GM13976 (cell line): ENCODE measurements around the gene FETUB.

ENCODE experiments used
- DNase-seq: peaks from one replicate; pipeline ENCODE4 v3.0.0; 2012; ENCODE audit warnings: low spot score
- in situ Hi-C: fragments of 300-500 bp; cut with MboI; formaldehyde crosslinking; loops from one replicate; pipeline ENCODE4 v1.12.0; 2022; ENCODE audit warnings: low sequenced_read_pairs, mixed read lengths, inconsistent platforms; ENCODE audit not compliant: unreplicated experiment
- TF ChIP-seq, protein P1 (sequence below): IDR thresholded peaks from 2 replicates; pipeline ENCODE4 v1.5.1; 2012; ENCODE audit warnings: borderline replicate concordance, mild to moderate bottlenecking; ENCODE audit not compliant: insufficient read depth; ENCODE audit errors: extremely low read depth, missing control alignments, control extremely low read depth

FETUB gene, protein sequence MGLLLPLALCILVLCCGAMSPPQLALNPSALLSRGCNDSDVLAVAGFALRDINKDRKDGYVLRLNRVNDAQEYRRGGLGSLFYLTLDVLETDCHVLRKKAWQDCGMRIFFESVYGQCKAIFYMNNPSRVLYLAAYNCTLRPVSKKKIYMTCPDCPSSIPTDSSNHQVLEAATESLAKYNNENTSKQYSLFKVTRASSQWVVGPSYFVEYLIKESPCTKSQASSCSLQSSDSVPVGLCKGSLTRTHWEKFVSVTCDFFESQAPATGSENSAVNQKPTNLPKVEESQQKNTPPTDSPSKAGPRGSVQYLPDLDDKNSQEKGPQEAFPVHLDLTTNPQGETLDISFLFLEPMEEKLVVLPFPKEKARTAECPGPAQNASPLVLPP

DNA sequence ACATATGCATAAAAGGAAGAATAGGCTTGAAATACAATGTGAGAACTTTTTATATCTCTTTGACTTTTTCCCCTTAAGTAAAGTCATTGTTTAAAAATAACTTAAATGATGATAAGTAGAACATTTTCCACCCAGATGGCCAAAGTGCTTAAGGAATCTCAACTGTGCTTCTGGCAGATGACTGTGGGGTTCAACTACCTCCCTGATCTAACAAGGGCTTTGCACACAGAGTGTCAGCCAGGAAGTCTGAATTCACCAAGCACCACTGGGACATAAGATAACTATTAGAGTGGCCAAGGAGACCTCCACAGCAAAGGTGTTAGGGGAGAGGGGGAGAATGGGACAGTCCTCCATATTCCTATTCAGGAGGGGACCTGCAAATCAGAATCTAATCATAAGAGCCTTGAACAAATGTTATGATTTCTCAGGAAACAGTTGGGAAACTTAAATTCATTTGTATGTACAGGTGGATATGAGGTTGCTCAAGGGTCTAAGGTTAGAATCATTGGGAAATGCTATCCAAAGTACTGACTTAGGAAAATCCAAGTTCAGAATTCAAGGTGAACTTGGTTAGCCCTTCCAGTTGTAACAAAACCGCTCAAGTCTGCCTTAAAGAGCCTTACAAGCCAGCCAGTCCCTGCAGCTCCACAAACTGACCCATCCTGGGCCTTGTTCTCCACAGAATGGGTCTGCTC, at the start of gene FETUB:
Gene FETUB, plus strand, starts transcription at position 622 of the 695 bp plus-strand sequence. Its CDS starts 62 bp downstream, at position 684.
- in situ Hi-C loops = no loop called here
- no peak for DNase-seq
- TF ChIP-seq, protein P1, sequence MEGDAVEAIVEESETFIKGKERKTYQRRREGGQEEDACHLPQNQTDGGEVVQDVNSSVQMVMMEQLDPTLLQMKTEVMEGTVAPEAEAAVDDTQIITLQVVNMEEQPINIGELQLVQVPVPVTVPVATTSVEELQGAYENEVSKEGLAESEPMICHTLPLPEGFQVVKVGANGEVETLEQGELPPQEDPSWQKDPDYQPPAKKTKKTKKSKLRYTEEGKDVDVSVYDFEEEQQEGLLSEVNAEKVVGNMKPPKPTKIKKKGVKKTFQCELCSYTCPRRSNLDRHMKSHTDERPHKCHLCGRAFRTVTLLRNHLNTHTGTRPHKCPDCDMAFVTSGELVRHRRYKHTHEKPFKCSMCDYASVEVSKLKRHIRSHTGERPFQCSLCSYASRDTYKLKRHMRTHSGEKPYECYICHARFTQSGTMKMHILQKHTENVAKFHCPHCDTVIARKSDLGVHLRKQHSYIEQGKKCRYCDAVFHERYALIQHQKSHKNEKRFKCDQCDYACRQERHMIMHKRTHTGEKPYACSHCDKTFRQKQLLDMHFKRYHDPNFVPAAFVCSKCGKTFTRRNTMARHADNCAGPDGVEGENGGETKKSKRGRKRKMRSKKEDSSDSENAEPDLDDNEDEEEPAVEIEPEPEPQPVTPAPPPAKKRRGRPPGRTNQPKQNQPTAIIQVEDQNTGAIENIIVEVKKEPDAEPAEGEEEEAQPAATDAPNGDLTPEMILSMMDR = no peak

DNA sequence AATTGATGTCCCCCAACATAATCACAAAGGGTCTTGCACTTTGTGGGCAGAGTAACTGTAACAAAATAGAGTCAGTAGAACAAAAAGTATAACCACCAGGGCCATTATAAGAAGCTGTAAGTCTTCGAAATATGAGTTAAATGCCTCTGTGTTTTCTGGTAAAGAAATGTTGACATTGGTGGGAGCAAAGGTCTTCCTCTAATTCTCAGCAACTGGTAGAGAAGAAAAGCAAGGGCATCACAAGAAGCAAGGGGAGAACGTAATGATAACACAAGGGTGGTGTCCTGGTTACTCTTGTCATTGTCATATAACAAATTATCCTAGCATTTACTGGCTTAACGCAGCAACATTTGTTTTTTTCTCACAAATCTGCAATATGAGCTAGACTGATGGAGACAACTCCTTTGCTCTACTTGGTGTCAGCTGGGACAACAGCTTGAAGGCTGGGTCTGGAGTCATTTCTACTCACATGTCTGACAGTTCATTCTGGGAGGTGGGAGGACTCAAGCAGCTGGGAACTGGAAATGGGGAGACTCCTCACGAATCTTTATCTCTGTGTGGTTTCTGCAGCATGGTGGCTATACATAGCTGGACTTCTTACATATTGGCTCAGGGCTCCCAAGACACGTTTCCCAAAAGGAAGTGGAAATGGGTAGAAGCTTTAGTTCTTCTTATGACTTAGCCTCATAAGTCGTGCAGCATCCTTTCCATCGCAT, 49.5 kb upstream of the FETUB start:
- no peak for DNase-seq
- TF ChIP-seq, protein P1 = no peak
- in situ Hi-C loops = no loop called here

DNA sequence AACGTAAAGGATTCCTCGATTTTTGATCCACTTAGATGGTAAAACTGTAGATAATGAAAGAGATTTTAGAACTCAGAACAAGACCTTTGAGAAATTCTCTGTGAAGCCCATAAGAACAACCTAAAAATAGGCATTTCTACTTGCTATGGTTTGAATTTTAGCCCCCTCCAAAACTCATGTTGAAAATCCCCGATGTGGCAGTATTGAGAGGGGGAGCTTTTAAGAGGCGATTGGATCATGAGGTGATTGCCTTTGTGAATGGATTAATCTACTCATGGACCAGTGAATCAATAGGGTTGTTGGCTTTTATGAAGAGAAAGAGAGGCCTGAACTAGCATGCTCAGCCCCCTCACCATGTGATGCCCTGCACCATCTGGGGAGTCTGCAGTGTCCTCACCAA, 47.5 kb upstream of the FETUB start:
- TF ChIP-seq, protein P1 = no peak
- in situ Hi-C loops = no loop called here
- no peak for DNase-seq

DNA sequence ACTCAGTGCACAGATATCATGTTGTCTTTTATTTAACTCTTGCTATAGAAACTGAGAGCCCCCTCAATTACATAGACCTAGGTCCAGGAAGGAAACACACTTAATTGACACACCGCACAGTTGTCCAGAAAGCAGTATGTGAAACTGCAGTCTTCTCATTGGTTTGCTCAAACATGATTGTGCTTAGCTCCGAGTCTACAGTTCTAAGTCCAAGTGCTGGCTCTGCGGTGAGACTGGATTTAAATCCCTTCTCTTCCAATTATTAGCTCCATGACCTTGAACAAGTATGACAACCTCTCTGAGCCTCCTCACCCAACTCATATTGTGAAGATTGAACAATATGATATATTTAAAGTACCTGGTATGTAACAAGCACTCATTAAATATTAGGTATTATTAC, 46.3 kb upstream of the FETUB start:
- in situ Hi-C loops = no loop called here
- no peak for DNase-seq
- TF ChIP-seq, protein P1 = no peak

DNA sequence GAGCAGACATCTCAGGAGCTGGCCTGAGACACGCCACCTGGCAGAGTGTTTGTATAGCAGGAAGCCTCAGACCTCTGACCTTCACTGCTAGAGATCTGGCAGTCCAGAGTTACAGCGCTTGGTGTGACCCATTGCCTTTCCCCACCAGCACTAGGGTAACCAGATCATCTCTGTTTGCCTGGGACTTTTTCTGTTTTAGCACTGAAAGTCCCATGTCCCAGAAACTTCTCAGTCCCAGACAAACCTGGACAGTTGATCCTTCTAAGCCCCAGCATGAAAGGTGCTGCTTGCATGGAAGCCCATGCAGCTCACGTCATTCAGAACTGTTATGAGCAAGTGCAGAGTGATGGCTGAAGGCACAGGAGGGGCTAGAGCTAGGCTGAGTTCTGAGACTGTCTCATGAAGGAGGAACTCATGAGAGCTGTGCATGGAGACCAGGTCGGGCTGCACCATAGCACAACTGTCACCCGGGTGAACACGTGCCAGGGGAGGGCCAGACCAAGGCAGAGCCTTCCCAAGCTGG, 45.5 kb upstream of the FETUB start:
- TF ChIP-seq, protein P1 = no peak
- DNase-seq = no peak
- in situ Hi-C loops = no loop called here

DNA sequence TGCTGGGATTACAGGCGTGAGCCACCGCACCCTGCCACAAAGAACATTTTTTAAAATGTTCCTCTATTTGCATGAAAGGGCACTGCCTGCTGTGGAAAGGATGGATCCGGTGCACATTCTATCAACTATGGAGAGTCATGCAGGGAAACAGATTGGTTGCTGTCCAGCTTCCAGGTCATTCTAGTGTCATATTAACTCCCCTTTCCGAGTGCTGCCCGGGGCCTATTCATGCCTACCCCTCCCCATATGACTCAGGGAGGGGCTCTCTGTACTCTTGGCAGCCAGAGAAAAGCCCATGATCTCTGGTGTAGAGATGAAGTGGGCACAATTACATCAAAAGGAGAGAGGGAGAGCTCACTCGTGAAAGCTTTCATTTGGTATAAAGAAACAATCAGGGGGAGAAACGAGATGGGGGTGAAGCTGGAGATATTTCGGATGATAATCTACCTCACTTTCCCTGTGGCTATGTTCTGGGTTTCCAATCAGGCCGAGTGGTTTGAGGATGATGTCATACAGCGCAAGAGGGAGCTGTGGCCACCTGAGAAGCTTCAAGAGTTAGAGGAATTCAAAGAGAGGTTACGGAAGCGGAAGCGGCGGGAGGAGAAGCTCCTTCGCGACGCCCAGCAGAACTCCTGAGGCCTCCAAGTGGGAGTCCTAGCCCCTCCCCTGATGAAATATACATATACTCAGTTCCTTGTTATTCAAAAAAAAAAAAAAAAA, 43.5 kb upstream of the FETUB start:
- no peak for DNase-seq
- TF ChIP-seq, protein P1 = no peak
- in situ Hi-C loops = no loop called here
